Posterior vena cava (tissue), 2 donors: ENCODE results near the gene TMEM151A. TPM values are rescaled to one million over a fixed set of nuclear protein-coding genes. Genes with fewer than 3 reads are reported as not detected.
"Not testable (repeated sequence)": the region's sequence is repeated elsewhere in the genome, so short reads cannot be mapped to it uniquely, and the experiment has no call there.

Source experiments
- DNase-seq: peaks from one replicate; pipeline ENCODE4 v3.0.0-alpha.2; 2020; ENCODE audit warnings: low spot score
- intact Hi-C, 2 donors: fragments of 100-400 bp; cut with DNase I; formaldehyde crosslinking; loops; one replicate each; pipeline versions ENCODE4 v1.14.1 to v1.14.2; 2022 to 2023
- total RNA-seq, 2 donors: library from RNA; stranded (reverse); fragmentation: NEBNext Ultra II Directional; extraction: Animal tissue kit (Norgen Biotek cat#: 25700); gene quantifications; one replicate each; pipeline ENCODE4 v1.2.1, GENCODE V29; 2021
- donor health status: DM: yes; HTN: yes; CAD: no.
- donor health status: DM: yes; HTN: yes; CAD: no.

TMEM151A gene
- total RNA-seq, 2 donors from 2014 or later = not detected

DNA sequence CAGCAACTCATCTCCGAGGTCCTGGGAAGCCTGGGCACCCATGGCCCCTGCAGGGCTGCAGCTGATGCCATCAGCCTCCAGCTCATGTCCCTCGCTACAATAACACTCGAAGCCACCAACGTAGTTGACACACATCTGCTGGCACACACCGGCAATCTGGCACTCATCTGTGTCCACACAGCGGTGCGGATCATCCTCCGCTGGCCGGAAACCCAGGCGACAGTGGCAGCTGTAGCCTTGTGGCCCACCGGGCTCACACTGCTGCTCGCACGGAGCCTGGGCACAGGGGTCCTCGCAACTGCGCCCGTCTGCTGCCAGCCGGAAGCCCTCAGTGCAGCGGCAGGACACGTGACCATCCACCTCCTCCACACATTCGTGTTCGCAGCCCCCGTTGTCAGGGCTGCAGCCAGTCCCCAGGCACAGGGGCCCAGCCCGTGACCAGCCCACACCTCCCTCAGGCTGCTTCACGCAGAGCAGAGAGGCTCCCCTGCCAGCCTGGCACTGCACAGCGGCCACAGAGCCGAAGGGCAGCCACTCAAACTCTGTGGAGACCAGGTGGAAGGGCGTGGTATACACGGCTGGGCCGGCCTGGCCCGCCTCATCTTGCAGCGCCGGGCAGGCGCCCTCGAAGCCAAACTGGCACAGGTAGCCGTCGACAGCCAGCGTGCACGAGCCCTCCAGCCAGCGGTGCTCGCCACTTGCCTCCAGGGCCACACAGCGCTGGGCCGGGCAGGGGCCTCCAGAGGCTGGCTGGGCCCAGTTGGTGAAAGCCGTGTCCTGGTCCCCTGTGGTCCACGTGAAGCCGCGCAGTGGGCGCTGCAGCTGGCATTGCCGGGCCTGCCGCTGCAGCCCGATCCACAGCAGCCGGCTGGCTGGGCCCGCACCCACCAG lies 24.5 kb downstream of the TMEM151A start:
- intact Hi-C loops = no loop called here
- DNase-seq = peak; percentile 81

DNA sequence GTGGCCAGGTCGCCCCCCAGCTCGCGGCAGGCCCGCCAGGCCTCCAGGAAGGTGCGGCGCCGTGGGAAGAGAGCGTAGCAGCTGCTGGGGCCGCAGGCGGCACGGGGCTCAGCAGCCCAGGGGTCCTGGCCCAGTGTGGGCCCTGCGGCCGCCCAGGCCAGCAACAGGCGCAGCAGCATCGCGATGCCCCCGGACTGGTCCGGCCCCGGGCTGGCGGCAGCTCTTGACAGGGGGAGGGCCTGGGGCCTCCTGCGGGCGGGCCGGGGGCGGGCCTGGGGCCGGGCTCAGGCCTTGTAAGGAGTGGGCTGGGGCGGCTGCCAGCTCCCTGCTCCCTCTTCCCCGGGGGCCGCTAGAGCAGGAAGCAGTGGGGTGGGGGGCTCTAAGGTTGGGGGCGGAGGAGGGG lies 25.2 kb downstream of the TMEM151A start, which contains the start of gene CD248:
Gene CD248 (minus strand): TSS at position 196 of the 403 bp plus-strand sequence. CDS start 17 bp downstream, at position 179.
- intact Hi-C loops = no loop called here
- peak; percentile 92 for DNase-seq

DNA sequence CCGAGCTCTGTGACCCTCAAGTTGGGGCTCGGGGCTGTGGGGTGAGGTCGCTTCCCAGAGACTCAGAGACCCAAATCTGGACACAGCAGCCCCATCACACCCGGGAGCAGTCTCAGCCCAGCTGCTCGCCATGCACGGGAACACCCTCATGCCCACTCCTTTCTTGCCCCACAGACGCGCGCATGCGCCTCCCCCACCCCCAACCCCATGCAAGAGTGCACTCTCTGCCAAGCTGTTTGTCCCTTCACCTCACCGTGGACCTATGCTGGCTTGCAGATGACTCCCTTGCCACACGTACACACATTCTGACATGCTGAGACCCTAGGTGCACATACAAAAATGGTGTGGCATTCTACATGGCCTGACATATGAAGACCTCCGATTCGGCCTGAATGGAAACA lies 25.6 kb downstream of the TMEM151A start:
- intact Hi-C loops = no loop called here
- DNase-seq = no peak

DNA sequence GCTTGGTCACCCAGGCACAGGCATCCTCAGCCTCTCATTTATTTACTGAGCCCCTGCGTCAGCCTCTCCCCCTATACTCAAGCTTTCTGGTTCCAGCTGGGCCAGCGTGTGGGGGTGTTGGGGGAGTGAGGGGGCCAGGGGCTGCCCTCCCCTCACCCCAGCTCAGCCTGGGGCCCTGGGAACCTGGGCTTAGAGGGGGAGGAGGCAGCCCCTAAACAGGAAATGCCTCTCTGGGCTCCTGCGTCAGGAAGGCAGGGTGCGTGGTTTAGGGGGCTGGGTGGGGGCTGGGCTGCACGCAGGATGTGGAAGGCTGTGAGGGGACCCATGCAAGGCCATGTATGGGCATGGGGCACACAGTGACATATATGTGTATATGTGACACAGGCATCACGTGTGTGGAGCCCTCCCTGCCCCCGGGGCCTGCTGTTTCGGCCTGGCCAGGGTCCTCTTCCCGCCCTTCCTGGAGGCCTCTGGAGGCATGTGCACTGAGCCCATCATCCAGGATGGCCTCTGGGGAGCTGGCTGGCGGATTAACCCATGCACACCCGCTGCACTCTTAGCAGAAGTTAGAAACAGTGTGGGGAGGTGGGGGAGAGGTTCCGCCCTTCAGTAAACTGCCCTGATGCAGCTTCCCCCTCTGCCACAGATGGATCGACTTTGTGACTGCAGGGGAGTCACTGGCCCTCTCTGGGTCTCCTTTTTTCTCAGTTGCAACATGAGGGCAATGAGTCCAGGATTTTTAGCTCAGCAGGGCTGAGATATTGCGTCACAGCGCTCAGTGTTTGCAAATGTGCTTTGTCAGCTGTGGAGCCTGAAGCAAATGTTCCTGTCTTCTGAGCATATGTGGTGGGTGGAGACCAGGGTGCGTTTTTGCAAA lies 26.3 kb downstream of the TMEM151A start:
- DNase-seq = no peak
- intact Hi-C loops = no loop called here

DNA sequence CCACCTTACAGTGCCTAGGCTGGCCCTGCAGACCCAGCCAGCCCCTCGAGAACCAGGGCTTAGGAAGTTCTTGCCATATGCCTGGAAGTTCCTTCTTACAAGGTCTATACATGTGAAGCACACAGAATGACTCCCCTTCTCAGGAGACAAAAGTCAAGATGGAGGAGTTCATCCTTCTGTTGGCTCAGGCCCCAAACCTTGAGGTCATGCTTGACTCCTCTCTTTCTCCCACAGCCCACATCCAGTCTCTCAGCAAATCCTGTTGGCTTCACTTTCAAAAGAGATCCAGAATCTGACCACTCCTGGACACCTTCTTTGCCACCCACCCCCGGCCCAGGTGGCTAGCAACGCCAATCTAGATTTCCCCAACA lies 26.9 kb downstream of the TMEM151A start:
- DNase-seq = no peak
- intact Hi-C loops = no loop called here

DNA sequence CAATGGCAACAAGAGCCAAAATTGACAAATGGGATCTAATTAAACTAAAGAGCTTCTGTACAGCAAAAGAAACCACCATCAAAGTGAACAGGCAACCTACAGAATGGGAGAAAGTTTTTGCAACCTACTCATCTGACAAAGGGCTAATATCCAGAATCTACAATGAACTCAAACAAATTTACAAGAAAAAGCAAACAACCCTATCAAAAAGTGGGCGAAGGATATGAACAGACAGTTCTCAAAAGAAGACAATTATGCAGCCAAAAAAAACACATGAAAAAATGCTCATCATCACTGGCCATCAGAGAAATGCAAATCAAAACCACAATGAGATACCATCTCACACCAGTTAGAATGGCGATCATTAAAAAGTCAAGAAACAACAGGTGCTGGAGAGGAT lies 28.6 kb downstream of the TMEM151A start:
- intact Hi-C loops = not testable (repeated sequence)

DNA sequence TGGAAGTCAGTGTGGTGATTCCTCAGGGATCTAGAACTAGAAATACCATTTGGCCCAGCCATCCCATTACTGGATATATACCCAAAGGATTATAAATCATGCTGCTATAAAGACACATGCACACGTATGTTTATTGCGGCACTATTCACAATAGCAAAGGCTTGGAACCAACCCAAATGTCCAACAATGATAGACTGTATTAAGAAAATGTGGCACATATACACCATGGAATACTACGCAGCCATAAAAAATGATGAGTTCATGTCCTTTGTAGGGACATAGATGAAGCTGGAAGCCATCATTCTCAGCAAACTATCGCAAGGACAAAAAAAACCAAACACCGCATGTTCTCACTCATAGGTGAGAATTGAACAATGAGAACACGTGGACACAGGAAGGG lies 29.1 kb downstream of the TMEM151A start:
- intact Hi-C loops, DNase-seq: not testable (repeated sequence)

More for the DNA sequence above, 28.6 kb downstream of the TMEM151A start:
- DNase-seq = not testable (repeated sequence)

DNA sequence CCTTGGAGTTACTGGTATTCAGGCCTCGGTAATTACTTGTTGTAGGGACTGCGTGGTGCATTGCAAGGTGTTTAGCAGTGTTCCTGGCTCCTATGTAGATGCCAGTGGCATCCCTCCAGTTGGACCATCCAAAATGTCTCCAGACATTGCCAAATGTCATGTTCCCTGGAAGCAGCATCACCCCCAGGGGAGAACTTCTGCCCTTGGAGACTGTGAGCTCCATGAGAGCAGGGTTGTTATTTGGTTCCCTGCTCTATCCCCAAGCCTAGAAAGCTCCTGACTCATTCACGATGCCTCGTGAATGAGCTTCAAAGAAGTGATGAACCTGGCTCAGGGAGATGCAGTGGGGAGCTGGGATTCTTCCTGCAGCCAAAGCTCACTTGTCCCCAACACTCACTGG lies 29.9 kb downstream of the TMEM151A start:
- intact Hi-C loops = no loop called here
- no peak for DNase-seq

DNA sequence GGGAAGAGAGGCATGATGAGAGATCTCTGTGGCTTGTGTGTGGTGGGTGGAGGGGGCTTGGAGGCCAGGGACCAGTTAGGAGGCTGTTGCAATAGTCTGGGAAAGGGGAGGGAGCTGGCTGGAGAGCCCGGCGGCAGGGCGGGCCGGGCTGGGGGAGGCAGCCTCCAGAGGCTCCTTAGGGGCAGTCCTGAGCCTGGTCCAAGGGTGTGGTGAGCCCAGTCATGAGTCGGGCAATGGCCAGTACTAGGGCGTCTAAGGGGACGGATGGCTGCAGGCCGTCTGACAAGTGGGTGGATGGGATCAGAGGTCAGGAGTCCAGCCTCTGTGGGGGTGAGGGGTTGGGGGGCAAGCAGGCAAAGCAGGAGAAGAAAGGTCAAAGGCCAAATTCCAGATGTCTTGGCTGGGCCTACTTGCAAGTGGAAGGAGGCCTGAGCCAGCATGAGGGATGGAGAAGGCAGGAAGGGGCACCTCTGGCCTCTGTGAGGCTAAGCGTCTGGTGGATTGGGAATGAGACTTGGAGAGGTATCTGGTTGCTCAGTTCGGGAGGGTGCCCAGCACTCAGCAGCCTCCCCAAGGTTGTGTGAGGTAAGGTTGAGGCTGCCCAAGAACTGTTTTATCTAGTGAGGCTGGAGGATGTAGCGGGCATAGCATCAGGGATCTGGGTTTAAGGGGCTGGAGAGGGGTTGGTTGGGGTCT lies 31.2 kb downstream of the TMEM151A start:
- peak; percentile 95 for DNase-seq
- intact Hi-C loops = no loop called here

DNA sequence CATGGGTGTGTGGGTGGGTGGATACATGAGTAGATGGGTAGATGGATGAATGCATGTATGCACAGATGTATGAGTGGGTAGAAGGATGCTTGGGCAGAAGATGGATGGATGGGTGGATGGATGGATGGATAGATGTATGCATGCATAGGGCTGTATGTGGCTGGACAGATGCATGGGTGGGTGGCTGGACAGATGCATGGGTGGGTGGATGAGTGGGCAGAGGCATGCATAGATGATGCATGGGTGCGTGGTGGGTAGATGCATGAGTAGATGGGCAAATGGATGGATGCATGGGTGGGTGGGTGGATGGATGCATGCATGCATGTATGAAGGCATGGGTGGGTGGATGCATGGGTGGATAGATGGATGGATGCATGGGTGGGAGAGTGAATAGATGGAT lies 32.0 kb downstream of the TMEM151A start:
- DNase-seq = no peak
- intact Hi-C loops = no loop called here

DNA sequence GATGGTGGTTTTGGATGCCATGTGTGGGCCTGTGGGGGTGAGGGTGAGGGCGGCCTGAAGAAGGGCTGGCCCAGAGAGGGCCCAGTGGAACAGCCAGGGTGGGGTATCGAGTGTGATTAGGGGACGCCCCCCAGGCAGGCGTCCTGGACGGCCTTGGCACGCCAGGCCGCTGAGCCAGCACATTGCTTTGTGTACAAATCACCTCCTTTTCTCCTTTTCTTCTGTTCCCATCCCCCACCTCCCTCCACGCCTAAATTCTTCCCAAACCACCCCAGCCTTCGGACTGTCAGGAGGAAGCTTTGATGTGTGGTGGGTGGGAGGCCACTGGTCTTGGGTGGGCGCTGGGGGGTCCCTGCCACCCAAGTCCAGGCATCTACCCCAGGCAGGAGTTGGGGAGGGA lies 33.0 kb downstream of the TMEM151A start:
- no peak for DNase-seq
- intact Hi-C loops = no loop called here

DNA sequence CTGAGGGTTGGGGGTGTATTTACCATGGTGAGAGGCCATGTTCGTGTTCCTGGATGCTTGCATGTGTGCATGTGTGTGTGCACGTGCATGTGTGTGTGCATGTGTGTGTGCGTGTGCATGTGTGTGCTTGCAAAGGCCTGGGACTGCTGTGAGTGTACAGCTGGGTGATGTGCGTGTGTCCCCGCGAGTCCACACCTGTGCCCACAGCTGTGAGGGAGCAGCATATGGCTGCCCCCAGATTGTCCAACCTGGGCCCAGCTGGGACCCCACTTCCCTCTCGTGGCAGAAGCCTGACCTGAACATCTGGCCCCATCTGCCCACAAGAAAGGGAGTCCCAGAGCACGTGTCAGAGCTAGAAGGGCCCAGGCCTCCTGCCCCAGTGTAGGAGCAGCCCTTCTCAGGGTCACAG lies 33.6 kb downstream of the TMEM151A start:
- intact Hi-C loops = no loop called here
- DNase-seq = no peak

DNA sequence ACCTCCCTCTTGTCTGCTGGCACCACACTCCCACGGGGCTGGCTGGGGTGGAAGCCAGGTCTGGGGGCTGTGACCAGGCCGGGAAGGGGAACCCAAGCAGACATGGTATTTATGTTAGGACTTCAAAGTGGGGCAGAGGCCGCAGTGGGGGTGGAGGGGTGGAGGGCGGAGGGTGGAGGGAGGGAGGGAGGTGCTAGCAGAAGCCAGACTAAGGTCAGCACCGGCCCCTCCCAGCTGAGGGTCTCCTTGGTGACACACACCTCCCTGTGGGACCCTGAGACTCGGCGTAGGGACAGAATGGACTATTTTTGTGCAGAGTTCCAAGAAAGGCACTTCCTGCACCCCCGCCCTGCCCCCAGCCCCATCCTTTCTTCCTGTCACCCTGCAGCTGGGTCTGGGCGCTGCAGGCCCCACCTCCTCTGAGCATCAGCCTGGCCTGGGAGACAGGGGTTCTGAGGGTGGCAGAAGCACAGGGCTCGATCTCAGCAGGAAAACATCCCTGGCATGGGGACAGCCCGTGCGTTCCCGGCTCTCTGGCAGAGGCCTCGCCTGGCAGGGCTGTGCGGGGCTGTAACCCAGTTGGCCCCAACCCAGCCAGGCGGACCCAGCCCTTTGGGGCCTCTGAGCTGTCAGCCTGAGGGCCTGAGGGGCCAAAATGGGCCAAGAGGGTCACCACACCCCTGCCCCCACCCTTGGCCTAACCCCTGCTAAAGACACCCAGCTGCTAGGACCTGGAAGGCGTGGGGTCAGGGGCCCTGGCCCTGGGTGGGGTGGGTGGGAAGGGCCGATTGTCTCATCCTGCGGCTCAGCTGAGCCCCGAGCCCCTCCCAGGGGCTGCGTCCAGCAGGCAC lies 34.8 kb downstream of the TMEM151A start:
- intact Hi-C loops = no loop called here
- no peak for DNase-seq

DNA sequence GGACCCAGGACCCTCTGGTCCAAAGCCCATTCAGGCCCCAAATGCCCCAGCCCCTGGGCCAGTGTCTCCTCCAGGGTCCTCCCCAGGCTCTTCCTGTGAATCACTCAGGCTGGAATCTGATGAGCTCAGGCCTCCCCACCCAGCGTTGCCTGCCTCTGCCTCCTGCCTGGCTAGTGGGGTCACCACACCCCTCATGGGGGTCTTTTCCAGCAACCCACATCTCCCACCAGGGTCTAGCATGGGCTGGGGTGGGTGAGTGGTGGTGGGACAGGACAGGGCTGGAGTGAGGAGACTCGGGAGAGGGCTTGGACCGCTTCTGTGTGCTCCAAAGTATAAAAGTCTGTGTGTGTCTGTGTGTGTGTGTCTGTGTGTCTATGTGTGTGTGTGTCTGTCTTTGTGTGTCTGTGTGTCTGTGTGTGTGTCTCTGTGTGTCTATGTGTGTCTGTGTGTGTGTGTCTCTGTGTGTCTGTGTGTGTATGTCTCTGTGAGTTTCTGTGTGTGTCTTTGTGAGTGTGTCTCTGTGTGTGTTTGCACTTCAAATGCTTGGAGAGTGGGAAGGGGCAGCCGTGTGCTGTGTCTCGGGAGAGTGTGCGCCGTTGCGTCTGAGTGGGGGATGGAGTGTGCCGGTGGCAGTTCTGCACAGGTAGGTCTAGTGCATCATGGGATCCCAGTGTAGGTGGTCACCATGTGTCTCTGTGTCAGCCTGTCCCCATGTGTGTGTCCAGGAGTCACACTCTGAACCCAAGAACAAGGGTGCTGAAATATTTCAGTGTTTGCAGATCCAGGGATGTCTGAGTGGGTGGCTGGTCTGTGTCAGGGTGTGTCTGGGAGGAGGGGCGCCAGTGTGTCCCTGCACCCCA lies 35.7 kb downstream of the TMEM151A start:
- intact Hi-C loops = no loop called here
- DNase-seq = no peak

DNA sequence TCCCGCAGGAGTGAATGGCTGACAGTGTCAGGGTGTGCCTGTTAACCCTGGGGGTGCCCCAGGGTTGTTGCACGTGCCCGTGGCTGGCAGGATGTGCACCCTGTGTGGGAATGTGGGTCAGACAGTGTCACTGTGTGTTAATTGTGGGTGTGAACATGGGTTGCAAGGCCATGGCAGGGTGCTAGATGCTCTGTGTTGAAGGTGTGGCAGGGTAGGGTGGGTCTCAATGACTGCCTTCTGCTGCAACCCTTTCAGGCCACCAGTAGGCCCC lies 36.3 kb downstream of the TMEM151A start:
- DNase-seq = no peak
- intact Hi-C loops = no loop called here

DNA sequence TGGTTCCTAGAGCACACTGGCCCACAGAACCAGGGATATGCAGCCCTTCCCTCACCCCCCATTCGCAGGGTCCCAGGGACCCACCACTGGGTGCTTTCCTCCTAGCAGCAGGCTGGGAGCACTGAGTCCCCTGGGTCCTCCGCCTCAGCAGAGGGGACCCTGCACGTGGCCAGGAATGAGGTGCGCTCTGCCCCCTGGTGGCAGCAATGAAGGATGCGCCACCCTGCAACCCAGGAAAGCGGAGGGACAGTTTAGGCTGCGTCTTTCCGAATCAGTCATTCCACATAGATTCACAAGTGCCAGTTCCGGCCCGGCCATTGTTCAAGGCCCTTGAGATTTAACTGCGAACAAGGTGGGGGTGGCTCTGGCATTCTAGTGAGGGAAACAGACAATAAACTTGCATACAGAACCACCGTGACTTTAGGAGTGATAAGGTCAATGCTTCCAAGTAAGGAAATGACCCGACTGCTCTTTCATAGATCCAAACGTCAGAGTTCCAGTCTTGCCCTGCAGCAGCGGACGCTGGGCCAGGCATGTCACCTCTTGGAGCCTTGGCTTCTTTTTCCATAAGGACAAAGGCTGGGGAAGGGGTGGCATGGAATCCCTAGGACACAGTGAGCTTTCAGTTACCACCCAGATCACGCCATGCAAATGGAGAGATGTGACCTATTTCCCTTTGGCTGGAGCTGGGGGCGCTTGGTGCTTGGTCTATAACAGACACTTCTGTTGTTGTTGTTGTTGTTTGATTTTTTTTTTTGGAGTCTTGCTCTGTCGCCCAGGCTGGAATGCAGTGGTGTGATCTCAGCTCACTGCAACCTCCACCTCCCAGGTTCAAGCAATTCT lies 36.8 kb downstream of the TMEM151A start:
- intact Hi-C loops = no loop called here

DNA sequence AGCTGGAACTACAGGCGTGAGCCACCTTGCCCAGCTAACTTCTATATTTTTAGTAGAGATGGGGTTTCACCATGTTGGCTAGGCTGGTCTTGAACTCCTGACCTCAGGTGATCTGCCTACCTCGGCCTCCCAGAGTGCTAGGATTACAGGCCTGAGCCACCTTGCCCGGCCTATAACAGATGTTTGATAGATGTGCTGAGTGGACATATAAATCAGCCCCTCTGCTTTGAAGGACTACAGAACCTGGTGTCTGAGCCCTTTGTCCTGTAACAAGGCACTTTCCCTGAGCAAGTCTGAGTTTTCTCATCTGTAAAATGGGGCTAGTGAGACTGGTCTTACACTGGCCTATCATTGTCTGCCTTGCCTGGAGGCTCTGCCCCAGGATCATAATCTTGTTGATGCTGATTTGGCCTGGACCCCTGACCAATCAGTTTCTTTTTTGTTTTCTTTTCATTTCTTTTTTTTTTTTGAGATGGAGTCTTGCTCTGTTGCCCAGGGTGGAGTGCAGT lies 37.5 kb downstream of the TMEM151A start:
- intact Hi-C loops = no loop called here
- DNase-seq = no peak

More for the DNA sequence above, 36.8 kb downstream of the TMEM151A start:
- peak; percentile 93 for DNase-seq
